NCI-H2196 (cell line): ENCODE results near the gene ATP8B2.
"Not testable (repeated sequence)": the region's sequence is repeated elsewhere in the genome, so short reads cannot be mapped to it uniquely, and the experiment has no call there.

ENCODE experiments used
- DNase-seq: peaks from one replicate; lab custom pipeline; 2025; ENCODE audit not compliant: unreplicated experiment; lab: John Stamatoyannopoulos, UW

Gene ATP8B2

GRCh38 chr1:154324241-154324640 lies 1.1 kb upstream of the ATP8B2 start:
- no peak for DNase-seq

DNA sequence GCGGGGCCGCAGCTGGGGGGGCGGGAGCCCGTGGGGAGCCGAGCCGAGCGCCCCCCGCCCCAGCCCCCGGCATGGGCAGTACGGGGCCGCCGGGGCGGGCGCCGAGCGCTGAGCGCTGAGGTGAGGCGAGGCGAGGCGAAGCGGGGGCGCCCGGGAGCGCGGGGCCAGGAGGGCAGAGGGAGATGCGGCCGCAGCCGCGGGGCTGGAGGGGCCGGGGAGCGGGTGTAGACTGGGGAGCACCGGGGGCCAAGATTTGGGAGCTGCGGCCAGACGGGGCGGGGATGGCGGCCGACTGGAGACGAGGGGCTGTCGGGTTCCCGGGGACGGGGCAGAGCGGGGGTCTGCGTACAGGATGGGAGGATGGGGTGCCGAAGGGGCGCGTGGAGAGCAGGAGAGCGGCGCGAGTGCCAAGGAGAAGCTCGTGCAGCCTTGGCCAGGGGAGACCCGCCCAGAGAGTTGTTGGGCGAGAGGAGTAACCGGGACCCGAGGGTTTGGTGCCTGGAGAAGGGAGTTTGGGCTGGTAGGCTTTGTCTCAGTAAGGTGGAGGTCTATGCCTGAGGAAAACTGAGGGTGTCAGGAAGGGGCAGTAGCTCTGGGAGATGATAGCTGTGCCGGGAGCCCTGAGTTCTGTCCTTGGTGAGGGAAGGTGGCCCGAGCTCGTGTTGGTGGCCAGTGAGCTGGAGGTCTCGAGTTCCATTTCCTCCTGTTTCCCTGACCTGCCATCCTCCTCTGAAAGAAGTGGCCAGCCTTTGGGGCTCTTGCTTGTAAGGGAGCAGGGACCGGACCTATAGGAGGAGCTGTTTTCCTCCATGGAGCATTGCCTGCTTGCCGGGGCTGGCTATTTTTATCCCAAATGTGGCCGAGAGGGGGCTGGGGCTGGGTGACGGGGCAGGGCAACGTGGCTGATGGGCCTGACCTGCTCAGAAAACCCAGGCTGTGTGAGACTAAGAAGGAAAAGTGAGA lies 539 bp downstream of the ATP8B2 start:
- DNase-seq, result peak; percentile 10

DNA sequence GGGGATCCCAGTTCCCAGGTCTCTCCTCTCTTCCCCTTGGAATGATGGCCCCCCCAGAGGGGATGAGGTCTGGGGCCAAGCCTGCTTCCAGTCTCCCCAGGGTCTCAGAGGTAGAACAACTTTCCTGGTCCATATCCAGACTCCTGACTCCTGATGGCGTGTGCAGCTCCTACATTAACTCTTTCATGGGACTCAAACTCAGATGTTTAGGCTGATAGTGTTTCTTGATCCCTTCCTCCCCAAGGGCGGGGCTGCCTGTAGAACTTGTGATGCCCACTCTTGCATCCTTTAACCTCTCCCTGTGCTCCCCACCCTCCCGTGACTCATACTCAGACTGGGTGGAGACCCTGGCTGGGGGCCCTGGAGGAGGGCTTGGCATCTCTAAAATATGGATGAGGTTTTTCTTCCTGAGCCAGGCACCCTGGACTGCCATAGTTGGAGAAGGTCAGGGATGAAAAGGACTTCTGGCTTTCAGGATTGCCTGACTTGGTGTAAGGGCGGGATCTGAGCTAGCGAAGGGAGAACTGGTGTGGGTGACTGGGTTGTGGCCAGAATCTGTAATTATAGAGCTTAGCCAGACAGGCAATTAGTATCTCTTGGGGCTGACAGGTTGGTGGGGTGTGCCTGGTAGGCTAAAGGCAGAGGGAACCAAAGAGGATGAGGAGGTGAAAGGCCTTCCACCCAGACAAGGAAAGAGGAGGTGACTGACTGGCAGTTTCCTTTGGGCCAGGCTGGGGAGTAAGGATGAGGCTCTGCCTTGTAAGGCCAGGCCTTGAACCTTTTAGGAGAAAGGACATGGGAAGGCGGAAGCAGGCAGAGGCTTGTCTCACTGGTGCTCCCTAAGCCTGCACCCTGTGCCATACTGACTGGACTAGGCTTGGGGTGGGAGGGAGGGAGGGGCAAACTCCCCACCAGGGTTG lies 1.5 kb downstream of the ATP8B2 start:
- DNase-seq, result no peak

- DNase-seq, result peak; percentile 23
These were observed 2.4 kb downstream of the ATP8B2 start for GRCh38 chr1:154327466-154328317.

- DNase-seq, result peak; percentile 71
These were observed 3.2 kb downstream of the ATP8B2 start for GRCh38 chr1:154328318-154329151.

- no peak for DNase-seq
These were observed 3.8 kb downstream of the ATP8B2 start for GRCh38 chr1:154329152-154329521.

GRCh38 chr1:154329551-154330131 lies 4.3 kb downstream of the ATP8B2 start:
- DNase-seq, result no peak

DNA sequence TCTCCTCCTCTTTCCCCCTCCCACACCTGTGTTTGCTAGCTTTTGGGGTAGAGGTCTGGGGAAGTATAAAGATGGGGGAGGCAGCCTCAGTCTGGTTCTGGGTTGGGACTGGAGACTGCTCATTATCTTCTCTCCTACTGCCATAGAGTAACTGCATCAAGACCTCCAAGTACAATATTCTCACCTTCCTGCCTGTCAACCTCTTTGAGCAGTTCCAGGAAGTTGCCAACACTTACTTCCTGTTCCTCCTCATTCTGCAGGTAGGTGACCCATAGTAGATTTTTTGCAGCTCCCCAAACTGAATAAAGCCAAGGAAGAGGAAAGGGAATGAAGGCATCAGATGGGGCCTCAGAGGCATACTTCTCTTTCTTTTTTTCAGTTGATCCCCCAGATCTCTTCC lies 5.3 kb downstream of the ATP8B2 start:
- no peak for DNase-seq

DNA sequence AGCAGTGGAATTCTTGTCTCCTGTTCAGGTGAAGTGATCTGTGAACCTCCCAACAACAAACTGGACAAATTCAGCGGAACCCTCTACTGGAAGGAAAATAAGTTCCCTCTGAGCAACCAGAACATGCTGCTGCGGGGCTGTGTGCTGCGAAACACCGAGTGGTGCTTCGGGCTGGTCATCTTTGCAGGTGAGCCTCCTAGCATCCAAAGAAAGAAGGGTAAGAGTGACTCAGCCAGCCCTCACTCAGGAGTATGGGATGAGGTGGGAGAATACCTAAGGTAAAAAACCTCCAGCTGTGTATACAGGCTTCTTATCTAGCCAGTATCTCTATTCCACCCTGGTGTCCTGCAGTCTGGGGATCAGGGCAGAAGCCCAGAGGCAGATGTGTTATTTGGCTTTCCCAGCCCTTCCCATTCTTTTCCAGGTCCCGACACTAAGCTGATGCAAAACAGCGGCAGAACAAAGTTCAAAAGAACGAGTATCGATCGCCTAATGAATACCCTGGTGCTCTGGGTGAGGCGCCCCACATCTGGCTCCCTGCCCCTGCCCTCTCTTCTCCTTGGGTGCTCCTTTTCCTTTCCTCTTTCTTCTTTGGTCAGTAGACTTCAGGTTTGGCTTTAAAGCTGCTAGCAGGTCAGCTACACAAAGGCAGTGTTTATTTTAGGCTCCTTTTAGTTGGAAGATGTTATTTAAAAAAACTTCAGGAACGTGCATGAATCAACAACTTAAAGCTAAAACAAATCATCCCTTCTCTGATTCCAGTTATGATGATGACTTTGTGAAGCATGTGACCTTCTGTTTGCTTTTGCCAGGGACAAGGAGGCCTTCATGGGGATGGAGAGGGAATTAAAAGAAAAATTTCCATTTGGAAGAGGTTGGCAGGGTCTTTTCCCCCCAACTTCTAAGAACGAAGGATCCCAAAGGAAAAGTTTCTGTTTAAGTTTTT lies 9.0 kb downstream of the ATP8B2 start:
- no peak for DNase-seq

DNA sequence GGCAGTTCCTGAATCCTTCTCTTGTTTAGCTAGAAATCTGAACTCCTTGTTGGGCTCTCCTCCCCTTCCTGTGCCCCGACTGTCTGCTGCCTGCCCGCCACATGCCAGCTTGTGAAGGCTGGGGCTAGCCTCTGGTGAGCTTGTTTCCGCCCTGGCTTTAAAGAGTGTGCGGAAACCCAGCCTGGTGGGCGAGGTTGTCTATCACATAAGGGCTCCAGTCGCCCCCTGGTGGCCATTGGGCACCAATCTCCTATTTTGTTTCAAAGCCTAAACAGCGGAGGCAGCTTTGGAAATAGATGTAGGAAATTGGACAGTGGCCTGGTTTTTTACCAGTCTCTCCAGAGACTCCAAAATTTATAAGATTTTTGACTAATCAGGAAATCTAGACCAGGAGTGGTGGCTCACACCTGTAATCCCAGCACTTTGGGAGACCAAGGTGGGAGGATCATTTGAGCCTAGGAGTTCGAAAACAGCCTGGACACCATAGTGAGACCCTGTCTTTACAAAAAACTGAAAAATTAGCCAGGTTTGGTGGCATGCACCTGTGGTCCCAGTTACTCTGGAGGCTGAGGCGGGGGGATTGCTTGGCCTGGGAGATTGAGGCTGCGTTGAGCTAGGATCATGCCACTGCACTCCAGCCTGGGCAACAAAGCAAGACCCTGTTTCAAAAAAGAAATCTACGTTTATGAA lies 9.8 kb downstream of the ATP8B2 start:
- peak; percentile 80 for DNase-seq

- no peak for DNase-seq
These were observed 12.0 kb downstream of the ATP8B2 start for GRCh38 chr1:154337253-154337894.

GRCh38 chr1:154338875-154339274 lies 13.6 kb downstream of the ATP8B2 start:
- no peak for DNase-seq

DNA sequence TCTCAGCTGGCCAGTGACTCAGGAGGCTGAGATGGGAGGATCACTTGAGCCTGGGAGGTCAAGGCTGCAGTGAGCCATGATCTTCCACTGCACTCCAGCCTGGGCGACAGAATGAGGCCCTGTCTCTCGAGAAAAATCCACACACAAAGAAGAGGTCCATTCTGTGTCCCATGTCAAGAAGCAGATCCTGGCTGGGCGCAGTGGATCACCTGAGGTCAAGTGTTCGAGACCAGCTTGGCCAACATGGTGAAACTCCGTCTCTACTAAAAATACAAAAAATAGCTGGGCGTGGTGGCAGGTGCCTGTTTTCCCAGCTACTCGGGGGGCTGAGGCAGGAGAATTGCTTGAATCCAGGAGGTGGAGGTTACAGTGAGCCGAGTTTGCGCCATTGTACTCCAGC lies 16.0 kb downstream of the ATP8B2 start:
- not testable (repeated sequence) for DNase-seq

- DNase-seq, result no peak
These were observed 16.8 kb downstream of the ATP8B2 start for GRCh38 chr1:154342132-154342531.

GRCh38 chr1:154342836-154343472 lies 17.6 kb downstream of the ATP8B2 start:
- DNase-seq, result no peak

GRCh38 chr1:154344977-154345837 lies 19.9 kb downstream of the ATP8B2 start:
- peak; percentile 18 for DNase-seq
